Hematopoietic multipotent progenitor cell (in vitro differentiated cells): Measurements from ENCODE around the gene C4orf50. TPM values are rescaled to one million over a fixed set of nuclear protein-coding genes. Genes with fewer than 3 reads are reported as not detected.
A peak's percentile ranks its signal among the peaks of the same experiment; 100 is the strongest.
"Not testable (repeated sequence)": the region's sequence is repeated elsewhere in the genome, so short reads cannot be mapped to it uniquely, and the experiment has no call there.

Source experiments
- DNase-seq, 3 donors: peaks; one replicate each; pipeline ENCODE4 v3.0.0-alpha.2; 2011 to 2015; ENCODE audit warnings: low read depth in 2 of 3, low spot score in 2 of 3
- small RNA-seq: library from RNA; depleted of rRNA; stranded (forward); fragments of <200 nt; gene quantifications from one replicate; pipeline ENCODE3, GENCODE V24; 2012
- total RNA-seq: library from RNA; depleted of rRNA; stranded (reverse); fragments of >200 nt; gene quantifications from one replicate; pipeline ENCODE4 v1.2.3, GENCODE V29; 2012

Gene C4orf50
- total RNA-seq, 1 donor = under 0.01 TPM

GRCh38 chr4:5874811-5875449 lies 143.3 kb downstream of the C4orf50 start:
- no peak for DNase-seq

- DNase-seq = peak in 1 of 3 donors; percentile 46
Observed at GRCh38 chr4:5870701-5871100, 147.5 kb downstream of the C4orf50 start.

DNA sequence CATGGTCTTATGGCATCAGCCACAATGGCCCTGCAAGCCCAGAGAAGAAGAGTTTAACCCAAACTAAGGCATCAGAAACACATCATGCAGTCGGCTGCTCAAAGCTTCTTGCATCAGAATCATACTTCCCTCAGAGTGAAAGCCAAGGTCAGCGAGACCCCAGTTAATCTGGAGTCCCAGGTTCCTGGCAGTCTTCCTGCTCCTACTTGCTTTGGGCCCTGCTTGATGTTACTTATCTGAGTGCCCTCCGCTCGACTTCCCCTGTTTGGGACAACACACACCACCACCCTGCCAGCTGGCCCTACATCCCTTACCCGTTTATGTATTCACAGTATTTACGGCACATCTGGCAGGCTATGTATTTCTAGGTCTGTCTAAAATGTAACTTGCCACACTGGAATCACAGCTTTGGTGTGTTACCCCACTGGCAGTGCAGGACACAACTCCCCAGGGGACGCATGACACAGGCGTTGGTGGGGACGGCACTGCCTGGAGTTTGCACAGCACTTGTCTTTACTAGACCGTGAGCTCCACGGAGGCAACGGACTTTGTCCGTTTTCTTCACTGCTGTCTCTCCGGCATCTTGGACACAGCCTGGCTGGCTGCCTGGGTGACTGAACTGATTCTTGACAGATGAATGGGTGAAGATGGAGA lies 148.1 kb downstream of the C4orf50 start:
- no peak for DNase-seq

DNA sequence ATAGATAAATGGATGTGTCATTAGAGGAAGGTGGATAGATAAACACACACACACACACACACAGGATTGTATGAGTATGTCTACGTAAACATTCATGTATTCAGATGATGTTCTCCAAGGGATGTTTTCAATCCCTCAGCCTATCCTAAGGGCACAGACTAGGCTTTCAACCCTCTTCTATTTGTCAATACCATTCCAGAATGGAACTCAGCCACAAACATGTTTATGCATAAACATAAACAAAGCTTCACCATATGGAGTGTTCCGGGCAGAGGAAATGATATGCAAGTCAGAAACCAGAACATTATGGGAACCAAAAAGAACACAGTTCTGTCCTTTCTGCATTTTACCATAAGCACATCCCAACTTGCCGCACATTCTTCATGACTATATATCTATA lies 150.4 kb downstream of the C4orf50 start:
- no peak for DNase-seq

GRCh38 chr4:5866841-5867813 lies 151.1 kb downstream of the C4orf50 start:
- no peak for DNase-seq

GRCh38 chr4:5865896-5866599 lies 152.2 kb downstream of the C4orf50 start:
- DNase-seq = peak in 2 of 3 donors; percentile 40 to 65

GRCh38 chr4:5863461-5864113 lies 154.6 kb downstream of the C4orf50 start:
- DNase-seq = peak in 2 of 3 donors; percentile 70 to 85

DNA sequence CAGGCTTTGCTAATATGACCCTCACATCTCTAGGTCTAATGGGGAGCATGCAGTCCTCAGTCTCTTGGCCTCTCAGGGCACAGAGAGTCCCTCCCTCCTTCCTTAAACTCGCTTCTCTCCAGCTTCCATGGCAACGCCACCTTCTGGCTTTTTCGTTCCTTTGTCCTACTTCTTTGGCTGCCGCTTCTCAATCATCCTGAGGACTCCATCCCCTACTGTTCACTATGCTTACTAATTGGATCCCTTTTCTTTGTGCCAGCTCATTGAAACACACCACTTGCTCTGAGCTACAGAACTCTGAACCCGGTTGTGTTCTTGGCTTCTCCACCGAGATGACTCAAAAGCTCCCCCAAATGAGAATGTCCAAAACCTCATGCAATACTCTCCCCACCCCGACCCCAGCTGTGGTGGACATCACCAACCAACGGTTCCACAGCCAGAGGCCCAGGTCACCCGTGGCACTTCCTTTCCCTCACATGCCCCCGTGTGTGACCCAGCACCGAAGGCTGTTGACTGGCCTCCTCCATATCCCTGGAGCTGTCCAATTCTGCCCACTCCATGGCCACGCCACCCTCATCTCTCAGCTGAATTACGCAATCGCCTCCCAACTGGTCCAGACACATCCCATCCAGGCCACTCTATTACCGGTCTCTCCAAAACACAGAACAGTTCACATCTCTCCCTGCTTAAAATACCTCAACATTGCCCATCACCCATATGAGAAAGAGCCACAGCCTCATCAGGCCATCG lies 160.0 kb downstream of the C4orf50 start:
- no peak for DNase-seq

DNA sequence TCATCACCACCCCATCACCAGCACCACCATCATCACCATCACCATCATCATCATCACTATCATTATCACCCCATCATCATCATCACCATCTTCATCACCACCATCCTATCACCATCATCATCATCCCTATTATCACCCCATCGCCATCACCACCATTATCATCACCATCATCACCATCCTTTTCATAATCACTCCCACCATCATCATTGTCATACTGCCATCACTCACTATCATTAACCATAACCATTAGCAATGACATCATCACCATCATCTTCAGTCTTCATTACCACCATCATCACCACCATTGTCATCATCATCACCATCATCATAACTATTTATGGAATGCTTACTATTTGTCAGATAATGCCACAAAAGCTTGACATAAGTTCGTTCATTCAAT lies 161.0 kb downstream of the C4orf50 start:
- DNase-seq = no peak

GRCh38 chr4:5856362-5856761 lies 161.9 kb downstream of the C4orf50 start:
- not testable (repeated sequence) for DNase-seq

DNA sequence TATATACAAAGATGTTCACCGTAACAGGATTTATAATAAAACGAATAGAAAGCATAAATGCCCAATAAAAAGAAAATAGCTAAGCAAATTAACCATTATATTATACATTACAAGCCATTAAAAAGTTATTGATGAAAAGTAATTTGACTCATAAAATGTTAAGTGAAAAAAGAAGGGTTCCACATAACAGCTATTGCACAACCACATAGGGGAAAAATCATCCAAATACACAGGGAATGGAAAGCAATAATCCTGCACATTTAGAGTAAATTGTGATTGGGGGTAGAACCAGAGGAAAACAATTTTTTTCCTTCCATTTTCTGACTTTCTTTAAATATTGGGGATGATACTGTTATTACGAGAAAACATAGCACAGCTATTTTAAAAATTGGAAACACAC lies 163.3 kb downstream of the C4orf50 start:
- no peak for DNase-seq

DNA sequence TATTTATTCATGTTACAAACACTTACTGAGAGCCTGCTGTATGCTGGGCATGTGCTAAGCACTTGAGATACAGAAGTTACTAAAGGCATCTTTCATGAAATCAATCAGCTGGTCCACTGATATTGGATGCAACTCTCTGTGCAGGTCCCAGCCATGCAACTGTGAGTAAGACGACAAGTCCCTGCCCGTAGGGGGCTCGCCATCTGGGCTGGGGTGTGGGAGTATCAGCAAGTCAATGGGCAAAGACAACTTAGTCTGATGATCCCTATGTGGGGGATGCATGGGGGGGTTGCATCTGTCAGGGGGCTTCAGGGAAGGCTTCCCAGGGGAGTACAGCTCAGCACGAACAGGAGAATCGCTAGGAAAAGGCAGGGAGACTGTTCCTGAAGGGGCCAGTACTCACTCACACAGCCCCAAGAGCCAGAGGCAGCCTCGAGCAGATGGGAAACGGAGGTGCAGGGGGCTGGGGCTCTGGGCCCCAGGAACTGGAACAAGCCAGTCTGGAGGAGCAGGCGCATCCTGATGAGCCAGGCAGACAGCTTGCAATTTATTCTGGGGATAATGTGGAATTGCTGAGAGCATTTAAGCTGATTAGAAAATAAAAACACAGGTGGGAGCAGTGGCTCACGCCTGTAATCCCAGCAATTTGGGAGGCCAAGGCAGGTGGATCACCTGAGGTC lies 165.6 kb downstream of the C4orf50 start:
- DNase-seq = no peak

DNA sequence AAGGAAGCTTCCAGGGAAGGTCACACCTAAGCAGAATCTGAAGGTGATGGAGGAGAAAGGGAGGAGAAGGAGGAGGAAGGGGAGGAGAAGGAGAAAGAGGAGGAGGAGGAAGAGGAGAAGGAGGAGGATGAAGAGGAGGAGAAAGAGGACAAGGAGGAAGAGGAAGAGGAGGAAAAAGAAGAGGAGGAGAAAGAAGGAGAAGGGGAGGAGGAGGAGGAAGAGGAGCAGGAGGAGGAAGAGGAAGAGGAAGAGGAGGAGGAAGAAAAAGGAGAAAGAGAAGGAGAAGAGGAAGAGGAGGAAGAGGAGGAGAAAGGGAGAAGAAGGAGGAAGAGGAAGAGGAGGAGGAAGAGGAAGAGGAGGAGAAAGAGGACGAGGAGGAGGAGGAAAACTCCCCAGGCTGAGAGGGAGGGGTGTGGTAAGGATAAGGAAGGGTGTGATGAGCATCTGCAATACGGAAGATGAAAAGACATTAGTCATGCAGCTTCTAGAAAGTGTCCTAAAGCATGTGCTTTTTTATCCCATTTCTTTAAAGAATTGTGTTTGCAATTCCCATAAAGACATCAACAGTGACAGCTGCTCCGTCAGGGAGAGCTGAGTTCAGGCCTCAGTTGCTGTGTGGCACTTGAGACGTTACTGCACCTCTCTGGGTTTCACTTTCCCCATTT lies 166.5 kb downstream of the C4orf50 start:
- no peak for DNase-seq

Small RNA genes lying within 50 kb of the gene (small RNA-seq; reads per million reads assigned to genes)
- not detected for gene MIR378D1

Other genes with a start within 250 kb of the C4orf50 start
- gene CRMP1, start 125.3 kb downstream of the C4orf50 start, total RNA-seq = under 0.01 TPM
- not detected for gene JAKMIP1, start 182.1 kb upstream of the C4orf50 start, total RNA-seq